HG03565 (cell line): Measurements from ENCODE around the gene RAB31.
"Not testable (repeated sequence)": the region's sequence is repeated elsewhere in the genome, so short reads cannot be mapped to it uniquely, and the experiment has no call there.

Experiments used
- ATAC-seq: cut with Tn5 transposase; IDR thresholded peaks from one replicate; pipeline ENCODE4 v1.9.1; 2021; ENCODE audit warnings: mild to moderate bottlenecking, moderate library complexity; ENCODE audit not compliant: unreplicated experiment

The RAB31 gene

GRCh38 chr18:9708057-9708433 is at the start of gene RAB31:
TSS of gene RAB31 (plus strand) at chr18:9708301. CDS start at chr18:9708406, 105 bp downstream.
- ATAC-seq = peak; percentile 32

- ATAC-seq = no peak
These were observed 48.4 kb upstream of the RAB31 start for GRCh38 chr18:9659499-9660375.

GRCh38 chr18:9661564-9661963 is 46.5 kb upstream of the RAB31 start:
- ATAC-seq = no peak

GRCh38 chr18:9663377-9663776 is 44.7 kb upstream of the RAB31 start:
- ATAC-seq = no peak

GRCh38 chr18:9665314-9665713 is 42.8 kb upstream of the RAB31 start:
- no peak for ATAC-seq

GRCh38 chr18:9666548-9666947 is 41.6 kb upstream of the RAB31 start:
- ATAC-seq = no peak

- no peak for ATAC-seq
These were observed 39.1 kb upstream of the RAB31 start for GRCh38 chr18:9669016-9669415.

GRCh38 chr18:9671214-9671613 is 36.9 kb upstream of the RAB31 start:
- no peak for ATAC-seq

GRCh38 chr18:9673296-9674251 is 34.5 kb upstream of the RAB31 start:
- ATAC-seq = peak; percentile 97

GRCh38 chr18:9678216-9678615 is 29.9 kb upstream of the RAB31 start:
- ATAC-seq = not testable (repeated sequence)

GRCh38 chr18:9679125-9679524 is 29.0 kb upstream of the RAB31 start:
- no peak for ATAC-seq

- ATAC-seq = no peak
These were observed 26.9 kb upstream of the RAB31 start for GRCh38 chr18:9681217-9681616.

GRCh38 chr18:9682572-9682971 is 25.5 kb upstream of the RAB31 start:
- ATAC-seq = no peak

- ATAC-seq = no peak
These were observed 24.4 kb upstream of the RAB31 start for GRCh38 chr18:9683418-9684396.

GRCh38 chr18:9684881-9685614 is 23.1 kb upstream of the RAB31 start:
- ATAC-seq = no peak

GRCh38 chr18:9685615-9685890 is 22.5 kb upstream of the RAB31 start:
- no peak for ATAC-seq

GRCh38 chr18:9688036-9688741 is 19.9 kb upstream of the RAB31 start:
- no peak for ATAC-seq

- ATAC-seq = no peak
These were observed 18.8 kb upstream of the RAB31 start for GRCh38 chr18:9689253-9689652.

- no peak for ATAC-seq
These were observed 17.5 kb upstream of the RAB31 start for GRCh38 chr18:9690418-9691188.
